NB4 (cell line): ENCODE measurements around the gene PRKRA.
A peak's percentile ranks its signal among the peaks of the same experiment; 100 is the strongest.

Experiments used
- DNase-seq: peaks from one replicate; pipeline ENCODE4 v3.0.0; 2010; ENCODE audit warnings: low read depth
- H3K4me3 ChIP-seq: one replicate; pipeline ENCODE4 v1.5.1; 2011; ENCODE audit warnings: mild to moderate bottlenecking, low read depth, low read length, moderate library complexity
- CTCF ChIP-seq: IDR thresholded peaks from one replicate; pipeline ENCODE4 v1.5.1; 2012; ENCODE audit warnings: low read depth, low read length
- MAX ChIP-seq: IDR thresholded peaks from 2 replicates; pipeline ENCODE4 v1.6.1; 2011; ENCODE audit warnings: low read depth, low read length
- MYC ChIP-seq: IDR thresholded peaks from 2 replicates; pipeline ENCODE4 v1.6.1; 2011; ENCODE audit warnings: low read depth, low read length
- POLR2A ChIP-seq: IDR thresholded peaks from 2 replicates; pipeline ENCODE4 v1.6.1; 2011; ENCODE audit warnings: mild to moderate bottlenecking; ENCODE audit not compliant: insufficient read length; ENCODE audit errors: extremely low read depth

Gene PRKRA

DNA sequence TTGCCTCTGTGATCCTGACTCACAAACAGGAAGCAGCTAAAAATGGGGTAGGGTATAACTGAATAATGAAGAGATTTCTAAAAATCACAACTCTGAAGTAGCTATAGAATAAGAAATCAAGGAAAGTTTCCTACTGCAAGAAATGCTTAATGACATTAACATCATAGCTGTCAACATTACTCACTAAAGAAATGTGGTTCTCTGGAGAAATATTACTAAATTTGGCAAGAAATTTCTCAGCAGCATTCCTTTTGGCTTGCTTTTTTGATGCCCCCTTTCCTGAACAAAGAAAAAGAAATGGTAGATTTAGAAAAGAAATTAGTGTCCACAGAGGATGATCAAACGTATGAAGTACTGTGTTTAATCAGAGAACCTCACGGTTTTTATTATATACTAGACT, 9.5 kb downstream of the PRKRA start:
- no peak for TF ChIP-seq MYC
- no peak for TF ChIP-seq CTCF
- TF ChIP-seq MAX: no peak
- no peak for TF ChIP-seq POLR2A
- no peak overlapping the region for H3K4me3 ChIP-seq
- DNase-seq: no peak

DNA sequence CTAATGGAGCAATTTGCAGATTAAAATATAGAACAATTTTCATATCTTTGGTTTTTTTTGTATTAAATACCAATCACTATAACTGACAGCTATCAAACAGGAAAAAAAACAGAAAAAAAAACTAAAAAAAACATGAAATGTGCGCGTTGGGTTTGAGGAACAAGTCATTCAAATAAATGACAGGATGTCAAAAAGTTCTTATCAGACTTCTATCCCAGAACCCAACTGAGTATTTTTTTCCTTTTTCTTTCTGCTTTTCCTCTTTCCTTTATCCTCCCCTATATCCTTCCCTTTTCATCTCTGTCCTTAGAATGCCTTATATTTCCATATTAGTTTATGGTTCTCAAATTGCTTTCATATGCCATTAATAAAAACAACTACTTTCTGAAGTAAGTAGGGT, 14.3 kb downstream of the PRKRA start:
- H3K4me3 ChIP-seq: no peak overlapping the region
- DNase-seq: no peak
- TF ChIP-seq CTCF (no peak), MAX (no peak), MYC (no peak), POLR2A (no peak)

DNA sequence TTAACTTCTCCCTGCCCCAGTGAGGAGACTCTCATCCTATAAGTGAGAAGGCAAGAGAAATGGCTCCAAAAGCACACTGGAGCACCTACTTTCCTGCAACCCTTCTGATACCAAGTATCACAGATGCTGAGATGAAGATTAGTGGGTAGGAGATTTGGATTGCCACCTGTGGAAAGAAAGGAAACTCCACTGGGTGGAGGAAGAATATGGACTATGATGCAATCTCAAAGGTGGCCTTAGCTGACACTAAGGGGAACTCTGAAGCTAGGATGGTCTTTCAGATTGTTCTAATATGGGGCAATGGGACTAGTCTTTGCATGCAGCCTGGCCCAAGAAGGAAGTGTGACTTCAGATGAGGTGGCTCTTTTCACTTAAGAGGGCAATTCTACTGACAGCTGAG, 21.6 kb downstream of the PRKRA start:
- peak; percentile 16 for DNase-seq
- H3K4me3 ChIP-seq: no peak overlapping the region
- TF ChIP-seq MAX (no peak), MYC (no peak)

DNA sequence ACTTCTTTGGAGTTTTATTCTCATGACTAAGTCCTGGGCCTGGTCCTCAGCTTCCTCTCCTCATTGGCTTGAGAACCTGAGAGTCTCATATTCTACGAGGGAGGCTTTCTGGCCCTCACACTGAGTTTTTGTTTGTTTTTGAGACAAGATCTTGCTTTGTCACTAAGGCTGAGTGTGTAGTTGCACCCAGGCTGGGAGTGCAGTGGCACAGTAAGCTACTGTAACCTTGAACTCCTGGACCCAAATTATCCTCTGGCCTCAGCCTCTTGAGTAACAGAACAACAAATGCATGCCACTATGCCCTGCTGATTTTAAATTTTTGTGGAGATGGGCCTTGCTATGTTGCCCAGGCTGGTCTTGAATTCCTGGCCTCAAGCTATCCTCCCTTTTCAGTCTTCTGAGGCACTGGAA, 22.6 kb downstream of the PRKRA start:
- DNase-seq: no peak
- H3K4me3 ChIP-seq: no peak overlapping the region
- TF ChIP-seq MYC: no peak
- TF ChIP-seq CTCF: no peak
- no peak for TF ChIP-seq MAX
- no peak for TF ChIP-seq POLR2A

- H3K4me3 ChIP-seq: no peak overlapping the region
- no peak for TF ChIP-seq MYC
- no peak for TF ChIP-seq MAX
- no peak for TF ChIP-seq CTCF
- no peak for TF ChIP-seq POLR2A
- DNase-seq: no peak
Measured at GRCh38 chr2:178427458-178427857, 23.5 kb downstream of the PRKRA start.

DNA sequence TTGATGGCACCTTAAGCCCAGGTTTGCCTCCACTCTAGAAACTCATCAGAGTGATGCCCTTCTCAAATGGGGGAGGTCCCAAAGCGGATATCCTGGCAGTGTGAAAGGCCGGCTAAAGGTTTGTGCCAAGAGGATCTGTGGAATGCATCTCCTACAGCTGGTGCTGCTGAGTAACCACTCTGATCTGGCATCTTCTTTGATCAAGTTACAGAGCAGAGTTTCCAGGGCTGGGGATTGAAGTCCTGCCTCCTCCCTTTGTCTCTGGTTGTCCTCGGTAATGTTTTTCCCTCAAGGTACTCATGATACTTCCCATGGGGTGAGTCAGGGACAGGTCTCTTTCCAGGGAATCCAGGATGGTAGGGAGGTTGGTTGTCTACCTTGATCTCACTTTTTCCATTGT, 24.6 kb downstream of the PRKRA start:
- TF ChIP-seq MAX: no peak
- no peak for TF ChIP-seq MYC
- no peak for TF ChIP-seq CTCF
- TF ChIP-seq POLR2A: no peak

More for the DNA sequence above, 24.6 kb downstream of the PRKRA start:
- H3K4me3 ChIP-seq: no peak overlapping the region
- no peak for DNase-seq
